OCI-LY1 (cell line): ENCODE data around the gene MRTFA.

Experiments used
- CTCF ChIP-seq: fragments of 200-600 bp; sonication (generic), shearing (Covaris generic); IDR thresholded peaks from 2 replicates; pipeline ENCODE4 v1.5.1; 2017; ENCODE audit warnings: mild to moderate bottlenecking, antibody characterized with exemption, low read length, moderate library complexity, mixed read lengths
- EZH2 ChIP-seq: fragments of 200-600 bp; sonication (generic), shearing (Covaris generic); IDR thresholded peaks from 2 replicates; pipeline ENCODE4 v1.8.0; 2017; ENCODE audit warnings: borderline replicate concordance, mixed run types, mild to moderate bottlenecking, antibody characterized with exemption, low read length, moderate library complexity, mixed read lengths

- no peak for TF ChIP-seq CTCF
- TF ChIP-seq EZH2: no peak
Observed at GRCh38 chr22:40665312-40665711, 28.8 kb upstream of the MRTFA start.
